HEK293 (cell line): Measurements from ENCODE around the gene SLC39A10.

ENCODE experiments used
- CTCF ChIA-PET: fragments of 350-600 bp; formaldehyde crosslinking; extraction: SDS; loops from one replicate; lab custom pipeline; 2021; ENCODE audit warnings: antibody characterized with exemption; lab: Yijun Ruan, JAX
- POLR2A ChIA-PET: fragments of 300-600 bp; formaldehyde crosslinking; extraction: SDS; loops from one replicate; lab custom pipeline; 2020; ENCODE audit warnings: antibody characterized with exemption, inconsistent platforms; lab: Yijun Ruan, JAX
- H3K27ac ChIP-seq: fragments of 200-500 bp; sonication (Bioruptor generic); 2 replicates; pipeline ENCODE4 v1.5.1; 2014; ENCODE audit warnings: low read depth, low read length, control low read depth, inconsistent platforms; ENCODE audit errors: extremely low read depth
- H3K36me3 ChIP-seq, 2 experiments: fragments of 200-500 bp in 1 of 2; sonication (Bioruptor generic) in 1 of 2; 1 replicate in 1 of 2; 2 replicates in 1 of 2; pipeline ENCODE4 v1.5.1; 2014 to 2017; ENCODE audit warnings: inconsistent platforms in 2 of 2, low read length in 2 of 2; ENCODE audit not compliant: control insufficient read depth in 2 of 2, insufficient read depth in 1 of 2
- H3K4me1 ChIP-seq: fragments of 200-500 bp; sonication (Bioruptor generic); 2 replicates; pipeline ENCODE4 v1.5.1; 2014; ENCODE audit warnings: mild to moderate bottlenecking, low read length, inconsistent platforms; ENCODE audit not compliant: control insufficient read depth, insufficient read depth
- H3K4me3 ChIP-seq: 2 replicates; pipeline ENCODE4 v1.5.1; 2011; ENCODE audit warnings: low read depth, mild to moderate bottlenecking, control low read depth, low read length, moderate library complexity
- H3K9me3 ChIP-seq: fragments of 200-500 bp; sonication (Bioruptor generic); 2 replicates; pipeline ENCODE4 v1.5.1; 2014; ENCODE audit warnings: low read depth, low read length, inconsistent platforms; ENCODE audit not compliant: control insufficient read depth, insufficient read depth
- GLIS2 ChIP-seq: fragments of 450-650 bp; formaldehyde crosslinking; IDR thresholded peaks from 2 replicates; pipeline ENCODE4 v1.5.1; 2016; ENCODE audit warnings: missing biosample characterization, missing genetic modification characterization
- HOXC10 ChIP-seq: sonication (generic); formaldehyde crosslinking; IDR thresholded peaks from 2 replicates; pipeline ENCODE4 v1.8.1; 2023; ENCODE audit warnings: mild to moderate bottlenecking, missing genetic modification reagents
- HOXD13 ChIP-seq: sonication (generic); formaldehyde crosslinking; IDR thresholded peaks from 2 replicates; pipeline ENCODE4 v1.8.0; 2022; ENCODE audit warnings: missing genetic modification reagents, borderline replicate concordance
- KLF10 ChIP-seq: fragments of 450-650 bp; IDR thresholded peaks from 2 replicates; pipeline ENCODE4 v1.5.1; 2018; ENCODE audit warnings: missing biosample characterization, mild to moderate bottlenecking, missing genetic modification characterization
- MEIS1 ChIP-seq: sonication (generic); formaldehyde crosslinking; IDR thresholded peaks from 2 replicates; pipeline ENCODE4 v1.8.1; 2022; ENCODE audit warnings: missing genetic modification reagents, mild to moderate bottlenecking, borderline replicate concordance
- PRDM10 ChIP-seq: fragments of 450-650 bp; formaldehyde crosslinking; IDR thresholded peaks from 2 replicates; pipeline ENCODE4 v1.5.1; 2016; ENCODE audit warnings: missing biosample characterization, missing genetic modification characterization
- PRDM4 ChIP-seq: fragments of 450-650 bp; formaldehyde crosslinking; IDR thresholded peaks from 2 replicates; pipeline ENCODE4 v1.5.1; 2017; ENCODE audit warnings: missing biosample characterization, missing genetic modification characterization
- SCRT1 ChIP-seq: fragments of 450-650 bp; formaldehyde crosslinking; IDR thresholded peaks from 2 replicates; pipeline ENCODE4 v1.5.1; 2016; ENCODE audit warnings: missing biosample characterization, missing genetic modification characterization, borderline replicate concordance
- SCRT2 ChIP-seq: fragments of 450-650 bp; formaldehyde crosslinking; IDR thresholded peaks from 2 replicates; pipeline ENCODE4 v1.5.1; 2016; ENCODE audit warnings: missing biosample characterization, missing genetic modification characterization
- SETDB1 ChIP-seq: IDR thresholded peaks from one replicate; pipeline ENCODE4 v1.6.1; 2017; ENCODE audit warnings: mild to moderate bottlenecking, low read length, moderate library complexity, mixed read lengths; ENCODE audit not compliant: insufficient read length
- WT1 ChIP-seq: fragments of 450-650 bp; formaldehyde crosslinking; IDR thresholded peaks from 2 replicates; pipeline ENCODE4 v1.5.1; 2016; ENCODE audit warnings: missing biosample characterization, missing genetic modification characterization
- ZBTB8A ChIP-seq: fragments of 450-650 bp; formaldehyde crosslinking; IDR thresholded peaks from 2 replicates; pipeline ENCODE4 v1.5.1; 2016; ENCODE audit warnings: missing biosample characterization, missing genetic modification characterization
- ZFHX2 ChIP-seq: fragments of 450-650 bp; formaldehyde crosslinking; conservative IDR thresholded peaks from 2 replicates; pipeline ENCODE4 v1.5.1; 2016; ENCODE audit warnings: missing biosample characterization, missing genetic modification characterization
- ZNF157 ChIP-seq: fragments of 450-650 bp; formaldehyde crosslinking; IDR thresholded peaks from 2 replicates; pipeline ENCODE4 v1.5.1; 2016; ENCODE audit warnings: missing biosample characterization, missing genetic modification characterization
- ZNF16 ChIP-seq: fragments of 450-650 bp; formaldehyde crosslinking; IDR thresholded peaks from 2 replicates; pipeline ENCODE4 v1.5.1; 2016; ENCODE audit warnings: low read depth, missing biosample characterization, missing genetic modification characterization
- ZNF174 ChIP-seq: fragments of 450-650 bp; formaldehyde crosslinking; IDR thresholded peaks from 2 replicates; pipeline ENCODE4 v1.5.0; 2017; ENCODE audit warnings: missing biosample characterization, mild to moderate bottlenecking, missing genetic modification characterization
- ZNF211 ChIP-seq: fragments of 450-650 bp; formaldehyde crosslinking; IDR thresholded peaks from 2 replicates; pipeline ENCODE4 v1.5.1; 2016; ENCODE audit warnings: low read depth, missing biosample characterization, missing genetic modification characterization
- ZNF223 ChIP-seq: fragments of 450-650 bp; formaldehyde crosslinking; IDR thresholded peaks from 2 replicates; pipeline ENCODE4 v1.5.1; 2016; ENCODE audit warnings: missing biosample characterization, missing genetic modification characterization
- ZNF248 ChIP-seq: fragments of 450-650 bp; formaldehyde crosslinking; IDR thresholded peaks from 2 replicates; pipeline ENCODE4 v1.5.1; 2017; ENCODE audit warnings: missing biosample characterization, missing genetic modification characterization
- ZNF274 ChIP-seq, 2 experiments: fragments of 200-500 bp in 1 of 2; fragments of 450-650 bp in 1 of 2; sonication (Bioruptor generic) in 1 of 2; formaldehyde crosslinking in 1 of 2; IDR thresholded peaks; 2 replicates each; pipeline versions ENCODE4 v1.5.1 to v1.6.1; 2014 to 2016; ENCODE audit warnings: borderline replicate concordance in 1 of 2, inconsistent platforms in 1 of 2, low read length in 1 of 2, missing biosample characterization in 1 of 2, missing genetic modification characterization in 1 of 2
- ZNF404 ChIP-seq: fragments of 450-650 bp; formaldehyde crosslinking; IDR thresholded peaks from 2 replicates; pipeline ENCODE4 v1.5.1; 2017; ENCODE audit warnings: missing biosample characterization, missing genetic modification characterization
- ZNF426 ChIP-seq: fragments of 450-650 bp; formaldehyde crosslinking; IDR thresholded peaks from 2 replicates; pipeline ENCODE4 v1.5.1; 2017; ENCODE audit warnings: missing biosample characterization, missing genetic modification characterization, mild to moderate bottlenecking, inconsistent platforms, moderate library complexity
- ZNF501 ChIP-seq: fragments of 450-650 bp; formaldehyde crosslinking; IDR thresholded peaks from 2 replicates; pipeline ENCODE4 v1.5.1; 2016; ENCODE audit warnings: missing biosample characterization, missing genetic modification characterization
- ZNF561 ChIP-seq: fragments of 450-650 bp; IDR thresholded peaks from 2 replicates; pipeline ENCODE4 v1.5.1; 2018; ENCODE audit warnings: missing biosample characterization, missing genetic modification characterization, borderline replicate concordance
- ZNF585B ChIP-seq: fragments of 450-650 bp; formaldehyde crosslinking; IDR thresholded peaks from 2 replicates; pipeline ENCODE4 v1.5.1; 2016; ENCODE audit warnings: missing biosample characterization, missing genetic modification characterization
- ZNF624 ChIP-seq: fragments of 450-650 bp; formaldehyde crosslinking; IDR thresholded peaks from 2 replicates; pipeline ENCODE4 v1.5.1; 2017; ENCODE audit warnings: missing biosample characterization, missing genetic modification characterization
- ZNF629 ChIP-seq: fragments of 450-650 bp; formaldehyde crosslinking; IDR thresholded peaks from 2 replicates; pipeline ENCODE4 v1.5.1; 2017; ENCODE audit warnings: missing biosample characterization, missing genetic modification characterization
- ZNF837 ChIP-seq: fragments of 450-650 bp; formaldehyde crosslinking; IDR thresholded peaks from 2 replicates; pipeline ENCODE4 v1.5.1; 2016; ENCODE audit warnings: missing biosample characterization, missing genetic modification characterization
- ZSCAN16 ChIP-seq: fragments of 450-650 bp; formaldehyde crosslinking; IDR thresholded peaks from 2 replicates; pipeline ENCODE4 v1.5.1; 2016; ENCODE audit warnings: missing biosample characterization, missing genetic modification characterization
- ZSCAN4 ChIP-seq: fragments of 450-650 bp; formaldehyde crosslinking; IDR thresholded peaks from 2 replicates; pipeline ENCODE4 v1.5.1; 2017; ENCODE audit warnings: missing biosample characterization, missing genetic modification characterization

Gene SLC39A10

GRCh38 chr2:195741191-195741590, 84.2 kb downstream of the SLC39A10 start:
- H3K27ac ChIP-seq: no peak overlapping the region
- no peaks in the 10 kb centered on the region for H3K9me3 ChIP-seq
- ChIA-PET POLR2A (no interaction called here), CTCF (no interaction called here)
- no peaks in the 10 kb centered on the region for H3K4me1 ChIP-seq
- TF ChIP-seq ZNF157 (tag by site-specific recombination) (no peak), ZNF624 (tag by site-specific recombination) (no peak), ZSCAN4 (tag by site-specific recombination) (no peak), ZNF223 (tag by site-specific recombination) (no peak), ZSCAN16 (tag by site-specific recombination) (no peak), ZNF211 (tag by site-specific recombination) (no peak), ZBTB8A (no peak), HOXD13 (CRISPR knock-in tag) (no peak), WT1 (tag by site-specific recombination) (no peak), ZNF16 (no peak), ZFHX2 (tag by site-specific recombination) (no peak), ZNF404 (no peak), GLIS2 (tag by site-specific recombination) (no peak)
- H3K4me3 ChIP-seq: no peak overlapping the region
- no peaks in the 10 kb centered on the region for H3K36me3 ChIP-seq

GRCh38 chr2:195756218-195756942, 99.4 kb downstream of the SLC39A10 start:
- no peak for TF ChIP-seq GLIS2 (tag by site-specific recombination)
- TF ChIP-seq PRDM10: no peak
- TF ChIP-seq ZNF837 (tag by site-specific recombination): no peak
- TF ChIP-seq HOXC10: no peak
- TF ChIP-seq MEIS1 (CRISPR knock-in tag): no peak
- TF ChIP-seq ZNF274 (IDR thresholded peaks at IDR 0.05; ENCODE audit: low read length): no peak
- no peak for TF ChIP-seq ZNF274 (tag by site-specific recombination; IDR thresholded peaks at IDR 0.05; ENCODE audit: borderline replicate concordance)
- no peak for TF ChIP-seq ZNF629
- no peak for TF ChIP-seq ZNF561
- no peak for TF ChIP-seq SCRT2 (tag by site-specific recombination)
- no peak for TF ChIP-seq ZNF248 (tag by site-specific recombination)
- TF ChIP-seq PRDM4: no peak
- TF ChIP-seq ZNF174 (tag by site-specific recombination): no peak
- no peak for TF ChIP-seq SCRT1 (tag by site-specific recombination)
- no peak for TF ChIP-seq ZNF585B (tag by site-specific recombination)
- TF ChIP-seq ZNF501 (tag by site-specific recombination): no peak
- TF ChIP-seq KLF10: no peak
- no peak for TF ChIP-seq SETDB1
- no peak for TF ChIP-seq ZNF426 (tag by site-specific recombination)
- POLR2A ChIA-PET: no interaction called here
- Histone ChIP-seq H3K9me3 (no peaks in the 10 kb centered on the region), H3K36me3 (no peaks in the 10 kb centered on the region), H3K27ac (no peak overlapping the region), H3K4me3 (no peak overlapping the region), H3K4me1 (no peaks in the 10 kb centered on the region)
- CTCF ChIA-PET: interaction anchor here (0.9 kb wide), 1 partner anchor 11 kb away, joined by 4 read pairs; no protein-coding TSS in a partner anchor
